Measurements from ENCODE around the gene MYEOV.

MYEOV gene

DNA sequence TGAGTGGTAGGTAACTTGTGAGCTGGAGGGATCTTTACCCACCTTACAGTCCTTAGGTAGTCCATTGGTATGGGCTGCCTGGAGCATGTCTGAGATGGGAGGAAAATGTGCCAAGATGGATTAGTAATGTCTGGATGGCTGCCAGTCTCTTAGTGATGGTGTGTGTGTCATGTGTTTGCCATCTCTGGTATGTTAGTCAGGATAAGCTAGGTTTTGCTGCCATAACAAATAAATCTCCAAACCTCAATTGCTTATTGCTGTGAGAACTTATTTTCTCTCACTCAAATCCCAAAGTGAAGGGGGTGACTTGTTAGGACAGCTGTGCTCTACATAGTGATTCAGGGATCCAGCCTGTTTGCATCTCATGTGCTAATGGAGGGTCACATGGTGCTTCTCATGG lies 40.9 kb upstream of the MYEOV start:
- no peak overlapping the region for H3K4me3 ChIP-seq (ENCODE audit: low read depth, low read length)
- H3K9me3 ChIP-seq (ENCODE audit: control insufficient read depth, insufficient read depth, low read length) = no peaks in the 10 kb centered on the region
- peaks cover 18% of the 10 kb centered on the region for H3K27me3 ChIP-seq (ENCODE audit: control insufficient read depth, insufficient read depth, low read length)

DNA sequence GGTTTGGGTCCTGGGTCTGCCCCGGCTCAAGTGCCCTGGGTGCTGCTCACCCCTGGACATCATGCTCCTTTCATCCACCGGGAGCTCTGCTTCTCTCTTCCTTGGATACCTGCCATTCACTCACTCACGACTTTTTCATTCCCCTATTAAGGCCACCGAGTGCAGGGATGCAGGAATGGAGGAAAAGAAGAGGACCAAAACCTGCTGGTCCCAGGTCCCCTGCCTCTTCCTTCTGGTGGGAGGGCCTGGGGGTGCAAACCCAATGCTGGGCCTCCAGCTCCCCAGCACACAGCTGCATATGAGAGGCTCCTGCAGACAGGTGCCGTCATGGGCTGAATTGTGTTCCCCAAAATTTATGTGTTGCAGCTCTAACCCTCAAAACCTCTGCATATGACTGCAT lies 36.8 kb upstream of the MYEOV start:
- no peaks in the 10 kb centered on the region for H3K9me3 ChIP-seq (ENCODE audit: control insufficient read depth, insufficient read depth, low read length)
- no peaks in the 10 kb centered on the region for H3K36me3 ChIP-seq (ENCODE audit: control insufficient read depth, insufficient read depth, low read length)
- H3K27ac ChIP-seq (ENCODE audit: low read depth, low read length) = no peak overlapping the region
- H3K27me3 ChIP-seq (ENCODE audit: control insufficient read depth, insufficient read depth, low read length) = no peaks in the 10 kb centered on the region; the same call in 1 of the 2 replicates
- peaks cover 16% of the 10 kb centered on the region for H3K4me1 ChIP-seq (ENCODE audit: control insufficient read depth, insufficient read depth, low read length)
- no peak overlapping the region for H3K4me3 ChIP-seq (ENCODE audit: low read depth, low read length)
- no peak overlapping the region for H3K9ac ChIP-seq (ENCODE audit: low read depth, low read length)

More for the DNA sequence above, 40.9 kb upstream of the MYEOV start:
- no peaks in the 10 kb centered on the region for H3K36me3 ChIP-seq (ENCODE audit: control insufficient read depth, insufficient read depth, low read length)
- peaks cover 23% of the 10 kb centered on the region for H3K4me1 ChIP-seq (ENCODE audit: control insufficient read depth, insufficient read depth, low read length)
- no peak overlapping the region for H3K27ac ChIP-seq (ENCODE audit: low read depth, low read length)
- no peak overlapping the region for H3K9ac ChIP-seq (ENCODE audit: low read depth, low read length)

DNA sequence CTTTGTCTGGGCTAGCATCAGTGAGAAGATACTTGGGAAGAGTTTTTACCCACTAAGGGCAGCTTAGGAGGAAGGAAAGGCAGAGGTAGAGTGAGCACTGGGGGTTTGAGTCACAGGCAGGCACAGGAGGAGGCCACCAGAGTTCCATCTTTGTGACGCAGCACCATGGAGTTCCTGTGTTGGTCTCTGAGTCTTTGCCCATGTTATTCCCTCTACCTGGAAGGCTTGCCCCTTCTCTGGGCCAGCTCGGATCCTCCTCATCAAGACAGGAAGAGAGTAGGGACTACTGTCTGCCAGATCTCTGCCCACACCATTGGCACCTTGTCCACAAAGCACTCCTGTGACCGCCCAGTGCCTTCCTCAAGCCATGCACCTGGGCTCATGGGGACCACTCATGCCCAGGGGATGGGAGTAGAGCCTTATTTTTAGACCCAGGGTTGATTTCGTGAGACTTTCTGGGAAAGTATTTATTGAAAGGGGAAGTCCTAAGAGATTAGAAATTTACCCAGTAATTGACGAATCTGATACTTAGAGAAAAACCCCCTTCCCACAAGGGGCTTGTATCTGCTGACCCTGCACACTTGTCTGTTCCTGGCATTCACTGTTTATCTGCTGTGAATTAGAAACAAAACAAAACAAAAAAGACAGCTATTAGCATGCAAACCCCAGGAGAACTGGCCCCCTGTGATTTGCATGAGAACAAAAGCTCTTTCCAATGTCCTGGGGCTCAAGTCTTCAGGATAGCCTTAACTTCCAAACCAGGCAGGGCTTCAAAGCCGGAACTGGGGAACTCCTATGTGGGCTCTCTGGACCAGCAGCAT lies 35.9 kb upstream of the MYEOV start:
- H3K36me3 ChIP-seq (ENCODE audit: control insufficient read depth, insufficient read depth, low read length) = no peaks in the 10 kb centered on the region
- H3K4me1 ChIP-seq (ENCODE audit: control insufficient read depth, insufficient read depth, low read length) = peaks cover 16% of the 10 kb centered on the region
- no peak overlapping the region for H3K9ac ChIP-seq (ENCODE audit: low read depth, low read length)
- no peak overlapping the region for H3K4me3 ChIP-seq (ENCODE audit: low read depth, low read length)
- H3K27ac ChIP-seq (ENCODE audit: low read depth, low read length) = peak overlapping the region; percentile 29
- no peaks in the 10 kb centered on the region; the same call in 1 of the 2 replicates for H3K27me3 ChIP-seq (ENCODE audit: control insufficient read depth, insufficient read depth, low read length)
- H3K9me3 ChIP-seq (ENCODE audit: control insufficient read depth, insufficient read depth, low read length) = no peaks in the 10 kb centered on the region

DNA sequence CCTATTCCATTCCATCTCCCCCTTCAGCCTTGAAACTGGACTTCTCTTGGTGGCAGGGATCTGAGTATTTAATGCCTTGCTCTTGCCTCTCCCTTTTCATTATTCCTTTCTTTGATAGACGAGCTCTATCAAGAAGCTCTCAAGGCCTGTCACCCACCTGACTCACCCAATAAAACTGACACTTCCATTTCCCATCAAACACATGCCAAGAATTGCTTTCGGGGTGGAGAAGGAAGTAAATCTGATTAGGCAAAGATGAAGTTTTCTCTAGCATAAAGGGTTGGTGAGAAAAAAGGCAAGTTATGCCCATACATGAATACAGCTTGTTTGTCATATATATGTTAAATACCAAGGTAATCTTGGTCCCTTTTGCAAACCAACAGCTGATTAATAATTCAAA lies 34.9 kb upstream of the MYEOV start:
- H3K27ac ChIP-seq (ENCODE audit: low read depth, low read length) = no peak overlapping the region
- no peak overlapping the region for H3K9ac ChIP-seq (ENCODE audit: low read depth, low read length)
- H3K27me3 ChIP-seq (ENCODE audit: control insufficient read depth, insufficient read depth, low read length) = no peaks in the 10 kb centered on the region; the same call in 1 of the 2 replicates
- no peaks in the 10 kb centered on the region for H3K9me3 ChIP-seq (ENCODE audit: control insufficient read depth, insufficient read depth, low read length)
- H3K36me3 ChIP-seq (ENCODE audit: control insufficient read depth, insufficient read depth, low read length) = no peaks in the 10 kb centered on the region
- no peak overlapping the region for H3K4me3 ChIP-seq (ENCODE audit: low read depth, low read length)
- peaks cover 16% of the 10 kb centered on the region for H3K4me1 ChIP-seq (ENCODE audit: control insufficient read depth, insufficient read depth, low read length)

DNA sequence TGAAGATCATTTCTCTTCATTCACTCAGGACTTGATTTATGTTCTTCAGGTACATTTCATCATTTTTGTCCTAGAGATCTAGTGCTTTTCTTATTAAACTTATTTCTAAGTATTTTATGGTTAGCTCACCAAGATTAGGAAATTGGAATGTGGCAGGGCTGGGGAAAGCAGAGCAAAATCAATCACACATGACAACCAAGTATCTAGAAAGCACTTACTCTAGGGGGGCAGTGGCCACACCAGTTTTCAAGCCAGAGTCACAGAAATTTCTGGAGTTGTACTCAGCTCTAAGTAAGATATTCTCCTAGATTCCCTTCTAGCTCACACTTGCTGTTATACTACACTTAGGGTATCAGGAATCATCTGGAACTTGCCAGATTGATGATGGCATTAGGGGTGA lies 33.3 kb upstream of the MYEOV start:
- Histone ChIP-seq H3K27ac (ENCODE audit: low read depth, low read length) (no peak overlapping the region), H3K36me3 (ENCODE audit: control insufficient read depth, insufficient read depth, low read length) (no peaks in the 10 kb centered on the region), H3K9ac (ENCODE audit: low read depth, low read length) (no peak overlapping the region), H3K4me1 (ENCODE audit: control insufficient read depth, insufficient read depth, low read length) (peaks cover 16% of the 10 kb centered on the region), H3K27me3 (ENCODE audit: control insufficient read depth, insufficient read depth, low read length) (no peaks in the 10 kb centered on the region; the same call in 1 of the 2 replicates), H3K4me3 (ENCODE audit: low read depth, low read length) (no peak overlapping the region), H3K9me3 (ENCODE audit: control insufficient read depth, insufficient read depth, low read length) (no peaks in the 10 kb centered on the region)

DNA sequence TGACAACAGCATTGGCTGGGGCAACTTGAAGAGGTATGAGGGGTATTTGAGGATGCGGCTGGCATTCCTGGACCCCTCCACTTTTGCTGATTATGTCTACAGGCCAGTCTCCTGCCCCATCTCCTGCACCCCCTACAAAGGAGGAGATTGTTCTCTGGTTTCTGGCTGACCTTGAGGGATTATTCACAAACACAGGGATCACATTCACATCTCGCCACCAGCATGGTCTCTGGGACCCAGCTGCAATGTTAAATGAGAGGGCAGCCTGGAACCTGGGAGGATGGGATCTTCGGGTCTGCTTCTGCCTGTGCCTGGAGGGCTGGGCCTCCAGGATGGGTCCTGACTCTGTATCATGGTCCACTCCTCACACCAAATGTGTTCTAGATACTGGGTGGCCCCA lies 32.8 kb upstream of the MYEOV start:
- Histone ChIP-seq H3K4me3 (ENCODE audit: low read depth, low read length) (no peak overlapping the region), H3K9ac (ENCODE audit: low read depth, low read length) (no peak overlapping the region), H3K9me3 (ENCODE audit: control insufficient read depth, insufficient read depth, low read length) (no peaks in the 10 kb centered on the region), H3K27ac (ENCODE audit: low read depth, low read length) (no peak overlapping the region), H3K27me3 (ENCODE audit: control insufficient read depth, insufficient read depth, low read length) (no peaks in the 10 kb centered on the region; the same call in 1 of the 2 replicates), H3K36me3 (ENCODE audit: control insufficient read depth, insufficient read depth, low read length) (no peaks in the 10 kb centered on the region), H3K4me1 (ENCODE audit: control insufficient read depth, insufficient read depth, low read length) (peaks cover 16% of the 10 kb centered on the region)

DNA sequence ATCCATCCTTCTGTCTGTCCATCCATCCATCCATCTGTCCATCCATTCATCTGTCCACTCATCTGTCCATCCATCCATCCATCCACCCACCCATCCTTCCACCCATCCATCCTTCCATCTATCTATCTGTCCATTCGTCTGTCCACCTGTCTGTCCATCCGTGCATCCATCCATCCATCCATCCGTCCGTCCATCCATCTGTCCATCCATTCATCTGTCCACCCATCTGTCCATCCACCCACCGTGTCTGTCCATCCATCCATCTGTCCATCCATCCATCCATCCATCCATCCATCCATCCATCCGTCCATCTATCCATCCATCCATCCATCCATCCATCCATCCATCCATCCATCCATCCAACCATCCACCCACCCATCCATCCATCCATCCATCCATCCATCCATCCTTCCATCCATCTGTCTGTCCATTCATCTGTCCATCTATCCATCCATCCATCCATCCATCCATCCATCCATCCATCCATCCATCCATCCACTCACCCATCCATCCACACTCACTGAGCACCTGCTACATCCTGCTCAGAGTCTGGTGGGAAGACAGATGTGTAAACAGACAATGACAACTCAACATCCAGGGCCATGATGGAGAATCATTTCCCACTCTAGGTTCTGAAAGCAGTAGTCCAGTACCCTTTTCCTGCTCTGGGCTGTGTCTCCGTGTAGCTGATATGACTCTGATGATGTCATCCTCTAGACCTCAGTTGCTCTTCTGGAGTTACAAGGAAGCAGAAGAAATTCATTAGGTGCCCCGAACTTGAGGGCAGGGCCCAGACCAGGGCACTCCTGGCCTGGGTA lies 30.8 kb upstream of the MYEOV start:
- Histone ChIP-seq H3K9me3 (ENCODE audit: control insufficient read depth, insufficient read depth, low read length) (no peaks in the 10 kb centered on the region), H3K36me3 (ENCODE audit: control insufficient read depth, insufficient read depth, low read length) (no peaks in the 10 kb centered on the region), H3K4me1 (ENCODE audit: control insufficient read depth, insufficient read depth, low read length) (peaks cover 7% of the 10 kb centered on the region), H3K9ac (ENCODE audit: low read depth, low read length) (no peak overlapping the region), H3K27me3 (ENCODE audit: control insufficient read depth, insufficient read depth, low read length) (no peaks in the 10 kb centered on the region), H3K4me3 (ENCODE audit: low read depth, low read length) (no peak overlapping the region), H3K27ac (ENCODE audit: low read depth, low read length) (no peak overlapping the region)

DNA sequence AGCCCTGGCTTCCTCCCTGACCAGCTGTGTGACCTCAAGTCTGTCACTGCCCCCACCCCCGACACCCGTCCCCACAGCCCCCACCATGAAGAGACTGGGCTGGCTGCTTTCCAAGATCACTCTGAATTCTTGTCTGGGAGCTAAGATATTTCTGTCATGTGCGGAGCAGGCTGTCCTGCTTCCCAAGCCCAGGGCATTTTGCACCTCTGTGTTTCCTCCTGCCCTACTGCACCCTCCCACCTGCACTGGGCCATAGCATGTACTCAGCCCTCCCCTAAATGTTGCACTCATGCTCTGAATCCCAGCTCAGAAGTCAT lies 30.3 kb upstream of the MYEOV start:
- no peak overlapping the region for H3K9ac ChIP-seq (ENCODE audit: low read depth, low read length)
- H3K27me3 ChIP-seq (ENCODE audit: control insufficient read depth, insufficient read depth, low read length) = no peaks in the 10 kb centered on the region
- no peaks in the 10 kb centered on the region for H3K9me3 ChIP-seq (ENCODE audit: control insufficient read depth, insufficient read depth, low read length)
- H3K36me3 ChIP-seq (ENCODE audit: control insufficient read depth, insufficient read depth, low read length) = no peaks in the 10 kb centered on the region
- no peak overlapping the region for H3K4me3 ChIP-seq (ENCODE audit: low read depth, low read length)
- no peak overlapping the region for H3K27ac ChIP-seq (ENCODE audit: low read depth, low read length)
- H3K4me1 ChIP-seq (ENCODE audit: control insufficient read depth, insufficient read depth, low read length) = peaks cover under 1% of the 10 kb centered on the region; the same call in 1 of the 2 replicates

DNA sequence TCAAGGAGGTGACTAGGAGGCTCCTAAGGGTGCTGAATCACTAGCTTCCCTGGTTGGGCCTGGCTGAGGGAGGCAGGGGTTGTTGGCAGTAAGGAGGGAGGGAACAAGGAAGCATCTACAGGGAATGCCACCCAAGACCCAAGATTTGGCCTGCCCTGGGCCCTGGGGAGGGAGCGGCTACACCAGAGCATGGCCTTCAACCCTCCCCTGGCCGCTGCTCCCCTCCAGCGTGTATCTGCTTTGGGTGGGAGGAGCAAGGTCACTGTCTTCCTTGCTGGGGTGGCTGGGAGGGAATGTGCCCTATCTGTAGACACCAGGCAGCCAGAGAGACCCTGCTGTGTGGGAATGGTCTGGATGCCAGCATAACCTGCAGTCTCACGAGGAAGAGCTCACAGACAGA lies 29.5 kb upstream of the MYEOV start:
- Histone ChIP-seq H3K9ac (ENCODE audit: low read depth, low read length) (no peak overlapping the region), H3K4me1 (ENCODE audit: control insufficient read depth, insufficient read depth, low read length) (no peaks in the 10 kb centered on the region), H3K9me3 (ENCODE audit: control insufficient read depth, insufficient read depth, low read length) (no peaks in the 10 kb centered on the region), H3K4me3 (ENCODE audit: low read depth, low read length) (no peak overlapping the region), H3K27ac (ENCODE audit: low read depth, low read length) (no peak overlapping the region), H3K36me3 (ENCODE audit: control insufficient read depth, insufficient read depth, low read length) (no peaks in the 10 kb centered on the region), H3K27me3 (ENCODE audit: control insufficient read depth, insufficient read depth, low read length) (no peaks in the 10 kb centered on the region)

DNA sequence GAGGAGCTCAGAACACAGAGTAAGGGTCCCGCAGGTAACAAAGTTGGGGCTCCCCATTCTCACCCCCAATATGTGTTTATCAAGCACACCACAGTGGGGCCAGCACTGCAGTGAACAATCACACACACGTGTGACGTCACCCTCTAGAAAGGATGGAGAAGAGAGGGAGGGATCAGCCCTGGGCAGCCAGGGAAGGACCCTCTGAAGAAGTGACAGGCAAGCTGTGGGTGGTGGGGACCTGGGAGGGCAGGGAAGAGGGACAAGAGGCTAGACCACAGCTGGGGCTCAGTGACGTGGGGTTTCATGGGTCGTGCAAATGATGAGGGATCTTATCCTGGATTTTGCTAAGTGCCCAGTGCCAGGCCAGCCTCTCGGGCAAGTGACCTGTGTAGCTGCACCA lies 28.7 kb upstream of the MYEOV start:
- Histone ChIP-seq H3K9me3 (ENCODE audit: control insufficient read depth, insufficient read depth, low read length) (no peaks in the 10 kb centered on the region), H3K27ac (ENCODE audit: low read depth, low read length) (no peak overlapping the region), H3K27me3 (ENCODE audit: control insufficient read depth, insufficient read depth, low read length) (no peaks in the 10 kb centered on the region), H3K4me1 (ENCODE audit: control insufficient read depth, insufficient read depth, low read length) (no peaks in the 10 kb centered on the region), H3K4me3 (ENCODE audit: low read depth, low read length) (no peak overlapping the region), H3K9ac (ENCODE audit: low read depth, low read length) (no peak overlapping the region), H3K36me3 (ENCODE audit: control insufficient read depth, insufficient read depth, low read length) (no peaks in the 10 kb centered on the region)

DNA sequence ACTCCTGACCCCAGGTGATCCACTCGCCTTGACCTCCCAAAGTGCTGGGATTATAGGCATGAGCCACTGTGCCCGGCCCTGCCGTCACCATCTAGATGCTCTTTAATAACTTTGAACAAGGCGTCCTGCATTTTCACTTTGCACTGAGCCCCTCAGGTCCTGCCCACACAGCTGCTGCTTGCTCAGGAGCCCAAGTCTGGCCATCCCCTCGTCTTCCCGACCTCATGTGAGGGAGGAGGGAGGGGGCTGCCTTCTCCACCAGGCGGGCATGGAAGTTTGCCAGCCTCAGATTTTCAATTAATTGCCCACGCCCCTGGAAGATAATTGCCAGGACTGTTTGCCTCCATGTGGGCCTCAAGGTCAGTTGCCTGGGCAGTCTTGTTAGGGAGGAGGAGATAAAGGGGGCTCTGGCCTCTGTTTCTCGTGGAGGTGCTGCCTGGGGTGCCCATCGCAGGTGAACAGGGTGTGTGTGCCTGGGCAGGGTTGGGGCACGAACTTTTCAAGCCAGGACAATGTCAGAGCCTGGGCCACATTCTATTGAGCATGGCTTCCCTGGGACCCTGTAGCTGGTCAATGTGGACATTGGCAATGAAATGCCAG lies 27.9 kb upstream of the MYEOV start:
- no peak overlapping the region for H3K4me3 ChIP-seq (ENCODE audit: low read depth, low read length)
- no peaks in the 10 kb centered on the region for H3K36me3 ChIP-seq (ENCODE audit: control insufficient read depth, insufficient read depth, low read length)
- H3K4me1 ChIP-seq (ENCODE audit: control insufficient read depth, insufficient read depth, low read length) = no peaks in the 10 kb centered on the region

More for the DNA sequence above, 27.9 kb upstream of the MYEOV start:
- no peak overlapping the region for H3K27ac ChIP-seq (ENCODE audit: low read depth, low read length)
- H3K27me3 ChIP-seq (ENCODE audit: control insufficient read depth, insufficient read depth, low read length) = no peaks in the 10 kb centered on the region
- H3K9me3 ChIP-seq (ENCODE audit: control insufficient read depth, insufficient read depth, low read length) = no peaks in the 10 kb centered on the region
- no peak overlapping the region for H3K9ac ChIP-seq (ENCODE audit: low read depth, low read length)

Data from HUES48 (cell line).